Bronchial epithelial cell (primary cell): ENCODE data around the gene GPR63. TPM values are rescaled to one million over a fixed set of nuclear protein-coding genes. Genes with fewer than 3 reads are reported as not detected.
"Not testable (repeated sequence)": the region's sequence is repeated elsewhere in the genome, so short reads cannot be mapped to it uniquely, and the experiment has no call there.

Experiments used
- DNase-seq: peaks from one replicate; pipeline ENCODE4 v3.0.0-alpha.2; 2010; ENCODE audit warnings: low read depth
- FAIRE-seq: peaks from 2 replicates; lab custom pipeline; 2011; peaks lifted over from hg19 to GRCh38; lab: Jason Lieb, UNC
- H3K27me3 ChIP-seq: 2 replicates; pipeline ENCODE4 v1.5.1; 2011; ENCODE audit warnings: low read length; ENCODE audit not compliant: control insufficient read depth, insufficient read depth
- H3K36me3 ChIP-seq: 2 replicates; pipeline ENCODE4 v1.5.1; 2011; ENCODE audit warnings: low read length; ENCODE audit not compliant: control insufficient read depth, insufficient read depth
- H3K4me3 ChIP-seq: 2 replicates; pipeline ENCODE4 v1.5.1; 2011; ENCODE audit warnings: mild to moderate bottlenecking, low read depth, low read length, control low read depth
- total RNA-seq: library from RNA; depleted of rRNA; stranded (reverse); fragments of >200 nt; gene quantifications from 2 replicates; pipeline ENCODE4 v1.2.1, GENCODE V29; 2014
- TF ChIP-seq, protein P1 (sequence below): IDR thresholded peaks from 2 replicates; pipeline ENCODE4 v1.5.1; 2011; ENCODE audit warnings: mild to moderate bottlenecking, moderate library complexity, low read length, control low read depth, inconsistent platforms; ENCODE audit not compliant: insufficient read depth, severe bottlenecking

The GPR63 gene, protein sequence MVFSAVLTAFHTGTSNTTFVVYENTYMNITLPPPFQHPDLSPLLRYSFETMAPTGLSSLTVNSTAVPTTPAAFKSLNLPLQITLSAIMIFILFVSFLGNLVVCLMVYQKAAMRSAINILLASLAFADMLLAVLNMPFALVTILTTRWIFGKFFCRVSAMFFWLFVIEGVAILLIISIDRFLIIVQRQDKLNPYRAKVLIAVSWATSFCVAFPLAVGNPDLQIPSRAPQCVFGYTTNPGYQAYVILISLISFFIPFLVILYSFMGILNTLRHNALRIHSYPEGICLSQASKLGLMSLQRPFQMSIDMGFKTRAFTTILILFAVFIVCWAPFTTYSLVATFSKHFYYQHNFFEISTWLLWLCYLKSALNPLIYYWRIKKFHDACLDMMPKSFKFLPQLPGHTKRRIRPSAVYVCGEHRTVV
- 0.38 and 0.53 TPM in 2 replicates for total RNA-seq

DNA sequence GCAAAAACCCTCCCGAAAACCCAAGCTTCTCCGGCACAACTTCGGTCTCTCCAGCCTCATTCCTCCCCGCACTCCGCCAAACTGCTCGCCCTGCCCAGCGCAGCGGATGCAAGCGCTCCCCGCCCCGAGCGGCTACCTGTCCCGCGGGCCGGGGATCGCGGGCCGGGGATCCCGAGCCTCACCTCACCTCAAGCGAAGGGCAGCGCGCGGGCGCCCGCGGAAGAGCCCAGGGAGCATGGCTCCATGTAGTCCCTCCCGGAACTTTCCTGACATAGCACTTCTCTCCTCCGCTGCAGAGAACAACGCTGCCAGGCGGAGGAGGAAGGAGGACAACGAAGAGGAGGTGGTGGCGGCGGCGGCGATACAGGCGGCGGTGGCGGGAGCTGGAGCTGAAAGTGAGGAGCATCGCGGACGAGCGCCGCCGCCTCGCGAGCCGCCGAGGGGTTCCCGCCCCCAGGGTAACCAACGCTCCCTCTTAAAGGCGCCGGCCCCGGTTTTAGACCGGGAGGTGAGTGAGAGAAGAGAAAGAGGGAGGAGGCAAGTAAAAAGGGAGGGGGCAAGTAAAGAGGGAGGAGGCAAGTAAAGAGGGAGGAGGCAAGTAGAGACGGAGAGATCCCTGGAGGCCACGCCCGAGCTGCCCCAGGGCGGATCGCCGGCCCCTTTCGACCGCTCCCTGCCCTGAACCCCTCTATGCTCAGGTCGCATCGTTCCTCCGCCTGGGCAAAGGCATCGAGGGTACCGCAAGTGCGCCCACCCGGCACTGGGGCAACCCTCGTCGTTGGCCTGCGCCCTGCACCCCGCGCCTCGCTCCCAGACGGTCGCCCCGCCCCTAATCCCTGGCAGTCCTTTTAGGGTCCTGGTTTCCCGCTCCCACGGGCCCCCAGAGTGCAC, at the start of gene GPR63:
Gene GPR63, minus strand, starts transcription at position 397 of the 891 bp plus-strand sequence. CDS start 37,746 bp downstream, outside the sequence.
- no peaks in the 10 kb centered on the region for H3K36me3 ChIP-seq
- H3K4me3 ChIP-seq = peak within 1 kb of the TSS; percentile 64
- no peaks in the 10 kb centered on the region for H3K27me3 ChIP-seq
- no peak for FAIRE-seq
- TF ChIP-seq, protein P1, sequence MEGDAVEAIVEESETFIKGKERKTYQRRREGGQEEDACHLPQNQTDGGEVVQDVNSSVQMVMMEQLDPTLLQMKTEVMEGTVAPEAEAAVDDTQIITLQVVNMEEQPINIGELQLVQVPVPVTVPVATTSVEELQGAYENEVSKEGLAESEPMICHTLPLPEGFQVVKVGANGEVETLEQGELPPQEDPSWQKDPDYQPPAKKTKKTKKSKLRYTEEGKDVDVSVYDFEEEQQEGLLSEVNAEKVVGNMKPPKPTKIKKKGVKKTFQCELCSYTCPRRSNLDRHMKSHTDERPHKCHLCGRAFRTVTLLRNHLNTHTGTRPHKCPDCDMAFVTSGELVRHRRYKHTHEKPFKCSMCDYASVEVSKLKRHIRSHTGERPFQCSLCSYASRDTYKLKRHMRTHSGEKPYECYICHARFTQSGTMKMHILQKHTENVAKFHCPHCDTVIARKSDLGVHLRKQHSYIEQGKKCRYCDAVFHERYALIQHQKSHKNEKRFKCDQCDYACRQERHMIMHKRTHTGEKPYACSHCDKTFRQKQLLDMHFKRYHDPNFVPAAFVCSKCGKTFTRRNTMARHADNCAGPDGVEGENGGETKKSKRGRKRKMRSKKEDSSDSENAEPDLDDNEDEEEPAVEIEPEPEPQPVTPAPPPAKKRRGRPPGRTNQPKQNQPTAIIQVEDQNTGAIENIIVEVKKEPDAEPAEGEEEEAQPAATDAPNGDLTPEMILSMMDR = no peak
- DNase-seq = peak; percentile 63

DNA sequence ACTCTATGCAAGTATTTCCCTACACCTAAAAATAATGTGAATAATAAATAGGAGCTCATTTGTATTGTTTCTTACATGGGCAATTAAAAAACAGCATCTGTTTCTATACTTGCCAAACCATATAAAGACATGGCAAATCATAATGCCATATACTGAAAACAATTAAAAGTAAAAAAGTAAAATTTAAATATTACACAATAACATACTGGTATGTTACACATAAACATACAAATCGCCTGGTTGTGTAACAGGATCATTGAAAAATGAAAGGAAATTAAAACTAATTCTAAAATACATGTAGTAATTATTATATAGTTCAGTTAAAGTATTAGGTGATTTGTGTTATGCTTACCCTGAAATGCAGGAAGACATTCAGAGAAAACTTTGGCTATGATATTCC, 49.2 kb upstream of the GPR63 start:
- Histone ChIP-seq H3K4me3 (no peak overlapping the region), H3K27me3 (no peaks in the 10 kb centered on the region), H3K36me3 (no peaks in the 10 kb centered on the region)
- DNase-seq (no peak), FAIRE-seq (no peak)
- TF ChIP-seq, protein P1 = no peak

DNA sequence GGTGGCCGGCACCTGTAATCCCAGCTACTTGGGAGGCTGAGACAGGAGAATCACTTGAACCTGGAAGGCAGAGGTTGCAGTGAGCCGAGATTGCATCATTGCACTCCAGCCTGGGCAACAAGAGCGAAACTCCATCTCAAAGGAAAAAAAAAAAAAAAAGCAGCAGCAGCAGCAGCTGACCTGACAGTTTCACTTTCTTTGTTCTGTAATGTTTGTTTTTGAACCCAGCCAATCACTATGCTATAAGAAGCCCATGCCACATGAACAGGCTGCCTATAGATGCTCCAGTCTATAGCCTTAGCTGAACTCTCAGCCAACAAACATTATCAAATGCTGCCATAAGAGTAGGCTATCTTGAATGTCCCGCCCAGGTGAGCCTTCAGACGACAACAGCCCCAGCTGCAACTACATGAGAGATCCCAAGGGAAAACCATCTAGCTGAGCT, 47.9 kb upstream of the GPR63 start:
- H3K36me3 ChIP-seq, FAIRE-seq, H3K27me3 ChIP-seq, DNase-seq, H3K4me3 ChIP-seq: not testable (repeated sequence)

DNA sequence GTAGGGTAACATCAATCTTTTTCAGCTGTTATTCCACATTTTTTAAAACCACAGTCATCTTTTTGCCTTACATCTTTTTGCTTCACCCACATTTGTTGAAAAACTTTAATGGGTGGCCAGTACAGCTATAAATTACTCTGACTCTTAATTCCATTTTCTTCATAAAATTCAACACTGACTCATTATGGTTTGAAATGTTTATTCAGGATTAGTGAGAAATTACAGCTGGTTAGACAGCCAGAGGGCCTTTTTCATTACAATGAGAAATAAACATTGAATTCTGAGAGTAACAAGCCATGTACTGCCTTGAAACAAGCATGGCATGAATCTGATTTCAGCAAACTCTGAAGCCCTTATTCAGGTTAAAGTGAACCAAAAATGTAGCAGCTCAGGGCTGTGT, 40.9 kb upstream of the GPR63 start:
- no peak for DNase-seq
- no peak for FAIRE-seq
- no peak overlapping the region for H3K4me3 ChIP-seq
- TF ChIP-seq, protein P1 = no peak
- H3K36me3 ChIP-seq = no peaks in the 10 kb centered on the region
- no peaks in the 10 kb centered on the region for H3K27me3 ChIP-seq

DNA sequence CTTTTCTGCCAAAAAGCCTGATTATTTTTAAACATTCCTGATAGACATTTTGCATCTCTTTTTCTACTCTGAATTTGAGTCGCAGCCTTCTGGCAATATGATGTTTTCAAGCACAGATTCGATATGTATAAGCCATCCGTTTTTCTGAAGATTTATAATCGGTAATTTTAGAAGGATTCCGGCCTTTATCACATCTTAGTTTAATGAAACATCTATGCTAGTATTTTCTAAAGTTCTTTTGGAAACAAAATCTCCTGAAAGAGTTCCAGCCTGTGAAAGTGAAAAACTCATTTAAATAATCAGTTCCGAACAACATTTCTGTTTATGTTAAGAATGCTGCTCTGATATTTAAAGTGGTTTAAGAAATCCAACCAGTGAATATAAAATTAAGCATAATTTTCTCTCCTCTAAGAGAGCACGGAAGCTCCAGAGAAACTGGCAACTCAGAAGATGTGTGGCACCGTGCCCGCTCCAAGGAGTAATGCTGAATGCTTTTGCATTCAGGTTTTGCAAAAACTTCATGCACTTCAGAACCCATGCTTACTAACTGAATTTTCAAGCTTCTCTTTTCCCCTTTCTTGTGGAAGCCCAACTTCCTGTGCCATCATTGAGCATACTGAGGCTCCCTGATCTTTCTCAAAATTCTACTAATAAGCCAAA, 39.7 kb upstream of the GPR63 start:
- no peaks in the 10 kb centered on the region for H3K27me3 ChIP-seq
- no peak overlapping the region for H3K4me3 ChIP-seq
- DNase-seq (no peak), FAIRE-seq (no peak)
- TF ChIP-seq, protein P1 = no peak
- H3K36me3 ChIP-seq = no peaks in the 10 kb centered on the region
